Keratinocyte (primary cell): Measurements from ENCODE around the gene AXIN2.

Source experiments
- EZH2 ChIP-seq: IDR thresholded peaks from one replicate; pipeline ENCODE4 v1.6.1; 2012; ENCODE audit warnings: inconsistent platforms, mild to moderate bottlenecking, low read length, moderate library complexity
- TF ChIP-seq, protein P1 (sequence below), 3 experiments: IDR thresholded peaks in 1 of 3; conservative IDR thresholded peaks in 1 of 3; optimal IDR thresholded peaks in 1 of 3; 2 replicates in 2 of 3; 3 replicates in 1 of 3; pipeline versions ENCODE3 to v1.5.1; 2011; ENCODE audit warnings: low read length in 3 of 3, mild to moderate bottlenecking in 3 of 3, moderate library complexity in 2 of 3, control low read depth in 1 of 3, inconsistent platforms in 1 of 3; ENCODE audit not compliant: insufficient read depth in 2 of 3; ENCODE audit errors: extremely low read depth in 1 of 3

DNA sequence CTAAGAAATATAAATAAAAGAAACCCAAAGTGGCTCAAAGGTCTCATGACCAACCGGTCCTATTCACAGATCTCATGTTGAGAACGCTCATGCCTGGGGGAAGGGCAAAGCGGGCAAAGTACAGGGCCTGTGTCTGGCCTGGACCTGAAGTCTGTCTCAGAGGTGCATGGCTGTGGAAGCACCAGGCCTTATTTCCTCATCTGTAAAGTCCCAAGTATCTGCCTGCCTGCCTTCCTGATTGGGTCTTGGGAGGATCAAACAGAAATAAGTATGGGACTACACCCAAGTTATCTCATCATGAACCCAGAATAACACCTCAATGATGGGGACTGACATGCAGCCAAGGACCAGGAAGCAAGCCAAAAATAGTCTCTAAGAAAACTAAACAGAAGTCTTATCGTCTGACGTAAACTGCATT is 14.2 kb downstream of the AXIN2 start:
- TF ChIP-seq, protein P1, sequence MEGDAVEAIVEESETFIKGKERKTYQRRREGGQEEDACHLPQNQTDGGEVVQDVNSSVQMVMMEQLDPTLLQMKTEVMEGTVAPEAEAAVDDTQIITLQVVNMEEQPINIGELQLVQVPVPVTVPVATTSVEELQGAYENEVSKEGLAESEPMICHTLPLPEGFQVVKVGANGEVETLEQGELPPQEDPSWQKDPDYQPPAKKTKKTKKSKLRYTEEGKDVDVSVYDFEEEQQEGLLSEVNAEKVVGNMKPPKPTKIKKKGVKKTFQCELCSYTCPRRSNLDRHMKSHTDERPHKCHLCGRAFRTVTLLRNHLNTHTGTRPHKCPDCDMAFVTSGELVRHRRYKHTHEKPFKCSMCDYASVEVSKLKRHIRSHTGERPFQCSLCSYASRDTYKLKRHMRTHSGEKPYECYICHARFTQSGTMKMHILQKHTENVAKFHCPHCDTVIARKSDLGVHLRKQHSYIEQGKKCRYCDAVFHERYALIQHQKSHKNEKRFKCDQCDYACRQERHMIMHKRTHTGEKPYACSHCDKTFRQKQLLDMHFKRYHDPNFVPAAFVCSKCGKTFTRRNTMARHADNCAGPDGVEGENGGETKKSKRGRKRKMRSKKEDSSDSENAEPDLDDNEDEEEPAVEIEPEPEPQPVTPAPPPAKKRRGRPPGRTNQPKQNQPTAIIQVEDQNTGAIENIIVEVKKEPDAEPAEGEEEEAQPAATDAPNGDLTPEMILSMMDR (optimal IDR thresholded peaks at IDR 0.05 in 1 of 3, IDR thresholded peaks at IDR 0.05 in 1 of 3, conservative IDR thresholded peaks at IDR 0.05 in 1 of 3; ENCODE audit: extremely low read depth in 1 of 3, insufficient read depth in 2 of 3, low read length in 3 of 3): no peak
- no peak for TF ChIP-seq EZH2
